ENCODE measurements around the gene RGPD3.
"Not testable (repeated sequence)": the region's sequence is repeated elsewhere in the genome, so short reads cannot be mapped to it uniquely, and the experiment has no call there.

- TF ChIP-seq BHLHE40 (IDR thresholded peaks at IDR 0.05; ENCODE audit: borderline replicate concordance); FOXA1 (IDR thresholded peaks at IDR 0.05); SP1 (IDR thresholded peaks at IDR 0.05); FOXM1 (IDR thresholded peaks at IDR 0.05; ENCODE audit: borderline replicate concordance): not testable (repeated sequence)
These were observed 83.7 kb downstream of the RGPD3 start for GRCh38 chr2:106384548-106384947.
